ENCODE data around the gene IRF6. TPM values are rescaled to one million over a fixed set of nuclear protein-coding genes. Genes with fewer than 3 reads are reported as not detected.

The IRF6 gene
- total and polyA plus RNA-seq, 3 donors from 2014 or later: 8.2 to 19.2 (median 8.7) TPM

DNA sequence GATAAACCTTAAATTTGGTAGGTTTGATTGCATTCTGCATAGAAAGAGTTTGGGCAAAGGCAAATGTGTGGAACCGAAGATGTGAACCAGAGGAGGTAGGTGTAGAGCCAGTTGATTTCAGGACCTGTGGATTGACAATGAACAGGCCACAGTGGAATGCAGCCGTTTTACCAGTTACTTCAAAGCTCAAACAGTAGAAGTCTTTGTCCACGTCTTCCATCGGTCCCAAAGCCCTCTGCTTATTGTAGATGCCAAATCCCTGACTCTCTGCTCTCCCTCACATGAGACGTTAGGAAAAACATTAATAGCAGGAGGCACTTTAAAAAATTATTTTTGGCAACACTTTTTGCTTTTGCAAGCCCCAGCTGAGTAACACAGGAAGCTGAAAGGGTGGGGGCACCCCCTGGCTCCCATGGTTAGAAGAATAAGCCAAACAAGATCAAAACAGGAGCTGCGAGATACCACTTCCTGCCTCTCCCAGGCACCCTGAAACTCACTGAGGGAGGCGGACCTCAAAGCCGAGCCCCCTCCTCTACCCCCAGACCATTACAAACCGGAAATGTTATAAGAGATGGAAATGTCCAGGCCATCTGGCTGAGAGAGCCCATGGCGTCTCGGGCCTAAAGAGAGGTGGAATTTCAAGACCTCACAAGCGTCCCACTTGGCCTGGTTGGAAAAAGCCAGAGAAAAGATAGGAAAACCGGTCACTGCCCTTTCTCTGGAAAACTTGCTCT, 36.6 kb downstream of the IRF6 start:
- H3K27me3 ChIP-seq: no peaks in the 10 kb centered on the region
- intact Hi-C loops (cut with DNase I; ENCODE audit: low total_unique reads): no loop called here
- no peak for TF ChIP-seq POLR2A (IDR thresholded peaks at IDR 0.05)
- TF ChIP-seq, protein P1, sequence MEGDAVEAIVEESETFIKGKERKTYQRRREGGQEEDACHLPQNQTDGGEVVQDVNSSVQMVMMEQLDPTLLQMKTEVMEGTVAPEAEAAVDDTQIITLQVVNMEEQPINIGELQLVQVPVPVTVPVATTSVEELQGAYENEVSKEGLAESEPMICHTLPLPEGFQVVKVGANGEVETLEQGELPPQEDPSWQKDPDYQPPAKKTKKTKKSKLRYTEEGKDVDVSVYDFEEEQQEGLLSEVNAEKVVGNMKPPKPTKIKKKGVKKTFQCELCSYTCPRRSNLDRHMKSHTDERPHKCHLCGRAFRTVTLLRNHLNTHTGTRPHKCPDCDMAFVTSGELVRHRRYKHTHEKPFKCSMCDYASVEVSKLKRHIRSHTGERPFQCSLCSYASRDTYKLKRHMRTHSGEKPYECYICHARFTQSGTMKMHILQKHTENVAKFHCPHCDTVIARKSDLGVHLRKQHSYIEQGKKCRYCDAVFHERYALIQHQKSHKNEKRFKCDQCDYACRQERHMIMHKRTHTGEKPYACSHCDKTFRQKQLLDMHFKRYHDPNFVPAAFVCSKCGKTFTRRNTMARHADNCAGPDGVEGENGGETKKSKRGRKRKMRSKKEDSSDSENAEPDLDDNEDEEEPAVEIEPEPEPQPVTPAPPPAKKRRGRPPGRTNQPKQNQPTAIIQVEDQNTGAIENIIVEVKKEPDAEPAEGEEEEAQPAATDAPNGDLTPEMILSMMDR (IDR thresholded peaks at IDR 0.05): no peak
- no peaks in the 10 kb centered on the region for H3K36me3 ChIP-seq (ENCODE audit: low read depth, missing control alignments)
- H3K27ac ChIP-seq: peak overlapping the region; percentile 29 to 54
- 20 to 31% methylated on average over 13 of the region's 13 CpGs for WGBS, 2 donors
- peak; percentile 44 for DNase-seq
- no peaks in the 10 kb centered on the region for H3K9me3 ChIP-seq
- no peak overlapping the region for H3K4me3 ChIP-seq
- H3K4me1 ChIP-seq: peaks cover 17% of the 10 kb centered on the region

DNA sequence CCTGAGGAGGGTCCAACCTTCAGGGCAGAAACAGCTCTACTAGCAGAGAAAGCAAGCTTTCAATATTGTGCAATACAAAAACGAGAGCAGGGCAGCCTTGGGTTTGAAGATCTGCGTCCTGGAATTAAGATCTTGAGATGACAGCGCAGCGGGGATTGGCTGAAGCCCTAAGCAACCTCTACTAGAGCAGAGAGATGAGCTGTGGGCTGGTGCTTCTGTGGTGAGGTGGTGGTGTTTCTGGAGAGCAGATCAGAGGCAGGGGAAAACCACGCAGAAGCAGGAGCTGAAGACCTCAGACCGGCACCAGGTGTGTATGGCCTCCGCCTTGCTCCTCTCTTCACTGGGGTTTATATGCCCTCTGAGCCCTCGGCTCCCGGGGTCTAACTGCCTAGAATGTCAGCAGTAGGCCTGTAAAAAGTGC, 37.6 kb downstream of the IRF6 start:
- DNase-seq: no peak
- intact Hi-C loops (cut with DNase I; ENCODE audit: low total_unique reads): no loop called here

DNA sequence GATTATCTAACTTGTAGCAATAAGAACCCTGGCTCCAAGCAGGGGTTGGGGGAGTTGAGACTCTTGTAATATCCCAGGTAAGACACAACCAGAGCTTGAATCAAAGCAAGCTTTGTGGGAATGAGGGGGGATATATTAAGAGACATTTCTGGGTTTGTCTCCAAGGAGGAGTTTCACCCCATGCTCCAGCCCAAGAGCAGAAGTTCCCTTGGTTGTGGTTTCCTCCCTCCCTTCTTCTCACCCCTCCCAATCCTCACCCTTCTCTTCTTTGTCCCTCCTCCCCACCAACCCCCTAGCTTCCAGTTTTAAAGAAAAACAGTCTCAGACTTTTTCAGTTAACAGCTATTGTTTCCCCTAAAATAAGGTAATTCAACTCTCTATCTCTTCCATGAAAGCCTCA, 38.2 kb downstream of the IRF6 start:
- H3K4me3 ChIP-seq: no peak overlapping the region
- DNase-seq: no peak
- no peak for TF ChIP-seq POLR2A (IDR thresholded peaks at IDR 0.05)
- TF ChIP-seq, protein P1 (IDR thresholded peaks at IDR 0.05): no peak
- H3K9me3 ChIP-seq: no peaks in the 10 kb centered on the region
- intact Hi-C loops (cut with DNase I; ENCODE audit: low total_unique reads): no loop called here
- H3K36me3 ChIP-seq (ENCODE audit: low read depth, missing control alignments): no peaks in the 10 kb centered on the region
- H3K27me3 ChIP-seq: no peaks in the 10 kb centered on the region
- H3K4me1 ChIP-seq: peaks cover 17% of the 10 kb centered on the region
- H3K27ac ChIP-seq: no peak overlapping the region

More for the DNA sequence above, 37.6 kb downstream of the IRF6 start:
- peaks cover 17% of the 10 kb centered on the region for H3K4me1 ChIP-seq
- WGBS, 2 donors: 89 to 93% methylated on average over 8 to 9 of the region's 9 CpGs
- TF ChIP-seq, protein P1 (IDR thresholded peaks at IDR 0.05): no peak
- no peak for TF ChIP-seq POLR2A (IDR thresholded peaks at IDR 0.05)
- no peaks in the 10 kb centered on the region for H3K36me3 ChIP-seq (ENCODE audit: low read depth, missing control alignments)
- no peak overlapping the region for H3K4me3 ChIP-seq
- peak overlapping the region in 1 of 2 donors; percentile 23 for H3K27ac ChIP-seq
- H3K9me3 ChIP-seq: no peaks in the 10 kb centered on the region
- H3K27me3 ChIP-seq: no peaks in the 10 kb centered on the region

DNA sequence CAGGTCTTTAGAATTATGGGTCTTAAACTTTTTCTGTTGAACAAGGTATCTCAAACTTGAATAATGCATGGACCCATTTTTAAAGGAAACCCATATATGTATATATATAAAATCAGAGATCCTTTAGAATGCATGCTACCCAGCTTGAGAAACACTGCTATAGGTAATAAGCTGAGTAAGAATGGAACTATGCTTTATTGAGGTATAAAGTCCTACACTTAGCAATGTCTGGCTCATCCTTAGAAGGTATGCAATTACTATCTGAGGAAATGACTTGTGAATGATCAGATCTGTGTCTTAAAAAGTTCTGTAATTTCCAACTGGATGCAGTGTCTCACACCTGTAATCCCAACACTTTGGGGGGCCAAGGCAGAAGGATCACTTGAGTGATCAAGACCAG, 38.8 kb downstream of the IRF6 start:
- no peak for DNase-seq
- Histone ChIP-seq H3K27ac (no peak overlapping the region), H3K9me3 (no peaks in the 10 kb centered on the region), H3K36me3 (ENCODE audit: low read depth, missing control alignments) (no peaks in the 10 kb centered on the region), H3K4me1 (peaks cover 17% of the 10 kb centered on the region), H3K27me3 (no peaks in the 10 kb centered on the region), H3K4me3 (no peak overlapping the region)
- TF ChIP-seq, protein P1 (IDR thresholded peaks at IDR 0.05): no peak
- TF ChIP-seq POLR2A (IDR thresholded peaks at IDR 0.05): no peak
- intact Hi-C loops (cut with DNase I; ENCODE audit: low total_unique reads): no loop called here

DNA sequence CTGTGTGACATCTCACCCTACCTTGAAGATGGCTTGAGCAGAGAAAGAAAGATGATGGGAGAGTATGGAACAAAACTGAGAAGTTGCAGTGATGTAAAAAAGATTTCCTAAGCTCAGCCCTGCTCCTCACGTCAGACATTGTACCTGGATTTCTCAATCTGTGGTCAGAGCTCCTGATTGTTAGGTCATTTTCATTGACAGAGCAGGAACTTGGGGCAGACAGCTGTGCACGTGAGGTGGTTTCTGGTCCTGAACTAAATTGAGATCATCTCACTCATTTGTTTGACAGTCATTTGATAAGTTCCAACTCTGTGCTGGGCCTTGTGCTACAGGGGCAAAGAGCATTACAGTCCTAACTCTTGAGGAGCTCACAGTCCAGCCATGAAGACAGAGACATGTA, 39.9 kb downstream of the IRF6 start:
- 84 to 90% methylated on average over 2 of the region's 2 CpGs for WGBS, 2 donors
- H3K27ac ChIP-seq: no peak overlapping the region
- H3K27me3 ChIP-seq: no peaks in the 10 kb centered on the region
- no peak for DNase-seq
- H3K9me3 ChIP-seq: no peaks in the 10 kb centered on the region
- no peaks in the 10 kb centered on the region for H3K36me3 ChIP-seq (ENCODE audit: low read depth, missing control alignments)
- H3K4me3 ChIP-seq: no peak overlapping the region
- peaks cover 17% of the 10 kb centered on the region for H3K4me1 ChIP-seq
- intact Hi-C loops (cut with DNase I; ENCODE audit: low total_unique reads): no loop called here
- TF ChIP-seq, protein P1 (IDR thresholded peaks at IDR 0.05): no peak
- no peak for TF ChIP-seq POLR2A (IDR thresholded peaks at IDR 0.05)
